DMS114 treated with DMSO at 0.1 percent for 48 hours (cell line): ENCODE measurements around the gene TNFRSF1A.

Experiments
- DNase-seq: peaks from one replicate; lab custom pipeline; 2025; ENCODE audit not compliant: unreplicated experiment; lab: John Stamatoyannopoulos, UW

TNFRSF1A gene

DNA sequence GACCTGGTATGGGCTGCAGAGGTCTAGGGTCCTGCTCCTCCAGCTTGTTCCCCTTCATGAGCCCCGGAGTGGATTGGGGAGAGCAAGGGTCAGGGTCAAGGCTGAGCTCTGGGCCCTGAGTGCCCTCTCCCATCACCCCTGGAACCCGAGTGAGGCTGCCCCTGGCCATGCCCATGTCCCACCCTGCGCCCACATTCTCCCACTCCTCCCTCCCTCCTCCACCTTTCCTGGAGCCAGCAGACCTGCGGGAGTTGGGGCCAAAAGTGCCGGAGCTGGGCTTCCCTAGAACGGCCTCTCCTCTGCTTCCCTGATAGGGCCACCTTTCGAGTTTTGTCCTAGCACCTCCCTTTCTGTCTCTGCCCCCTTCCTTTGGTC lies 32.9 kb upstream of the TNFRSF1A start:
- no peak for DNase-seq

- DNase-seq, result no peak
Measured at GRCh38 chr12:6374028-6374785, 32.3 kb upstream of the TNFRSF1A start.

- no peak for DNase-seq
Measured at GRCh38 chr12:6373022-6373787, 31.3 kb upstream of the TNFRSF1A start.

- no peak for DNase-seq
Measured at GRCh38 chr12:6372403-6373003, 30.6 kb upstream of the TNFRSF1A start.

DNA sequence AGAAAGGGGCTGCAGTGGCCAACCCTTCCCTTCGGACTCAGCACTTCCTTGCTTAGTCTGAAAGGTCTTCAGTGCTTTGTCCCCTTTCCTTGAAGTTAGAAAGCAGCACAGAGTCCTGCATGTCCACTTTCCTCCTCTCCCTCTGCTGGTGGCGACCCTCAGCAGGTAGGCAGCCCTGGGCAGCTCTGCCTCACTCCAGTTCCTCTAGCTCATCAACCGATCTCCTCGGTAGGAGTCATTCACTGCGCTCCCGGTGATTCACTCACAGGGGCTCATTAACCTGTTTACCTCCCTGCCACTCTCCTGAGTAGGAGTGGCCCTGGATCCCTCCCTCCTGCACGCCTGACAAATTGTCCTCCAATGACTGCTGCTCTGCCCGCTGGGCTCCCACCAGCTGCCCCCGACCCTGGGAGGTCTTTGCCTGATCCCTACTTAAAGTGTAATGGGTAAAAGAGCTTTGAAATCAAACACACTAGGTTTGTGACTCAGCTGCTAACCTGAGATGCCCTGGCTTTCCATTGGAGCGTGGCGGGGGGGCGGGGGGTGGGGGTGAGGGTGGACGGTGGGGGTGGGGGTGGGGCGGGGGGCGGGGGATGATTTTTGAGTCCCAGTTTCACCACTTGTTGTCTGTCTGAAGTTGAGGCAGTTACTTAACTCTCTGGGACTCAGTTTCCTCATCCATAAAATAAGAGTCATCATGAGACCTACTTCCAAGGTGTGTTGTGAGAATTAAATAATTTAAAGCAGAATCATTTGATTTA lies 29.3 kb upstream of the TNFRSF1A start:
- no peak for DNase-seq

DNA sequence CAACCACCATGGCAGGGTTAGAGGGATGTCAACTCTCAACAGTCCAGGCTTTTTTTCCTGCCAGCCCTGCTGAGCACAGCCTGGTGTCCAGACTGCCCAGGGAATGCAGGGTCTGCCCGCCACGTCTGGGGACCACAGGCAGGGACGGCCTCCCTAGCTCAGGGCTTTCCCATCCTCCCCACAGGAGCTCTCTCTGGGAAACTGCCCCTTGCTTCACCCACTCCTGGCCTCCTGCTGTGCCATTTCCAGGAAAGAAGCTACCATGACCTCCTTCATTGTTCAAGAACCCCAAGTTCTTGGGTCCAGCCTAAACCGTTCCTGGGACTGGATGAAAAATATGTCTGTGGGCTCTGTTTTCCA lies 28.7 kb upstream of the TNFRSF1A start:
- DNase-seq, result no peak

- DNase-seq, result no peak
Measured at GRCh38 chr12:6369916-6370575, 28.2 kb upstream of the TNFRSF1A start.

- DNase-seq, result no peak
Measured at GRCh38 chr12:6368906-6369525, 27.1 kb upstream of the TNFRSF1A start.

DNA sequence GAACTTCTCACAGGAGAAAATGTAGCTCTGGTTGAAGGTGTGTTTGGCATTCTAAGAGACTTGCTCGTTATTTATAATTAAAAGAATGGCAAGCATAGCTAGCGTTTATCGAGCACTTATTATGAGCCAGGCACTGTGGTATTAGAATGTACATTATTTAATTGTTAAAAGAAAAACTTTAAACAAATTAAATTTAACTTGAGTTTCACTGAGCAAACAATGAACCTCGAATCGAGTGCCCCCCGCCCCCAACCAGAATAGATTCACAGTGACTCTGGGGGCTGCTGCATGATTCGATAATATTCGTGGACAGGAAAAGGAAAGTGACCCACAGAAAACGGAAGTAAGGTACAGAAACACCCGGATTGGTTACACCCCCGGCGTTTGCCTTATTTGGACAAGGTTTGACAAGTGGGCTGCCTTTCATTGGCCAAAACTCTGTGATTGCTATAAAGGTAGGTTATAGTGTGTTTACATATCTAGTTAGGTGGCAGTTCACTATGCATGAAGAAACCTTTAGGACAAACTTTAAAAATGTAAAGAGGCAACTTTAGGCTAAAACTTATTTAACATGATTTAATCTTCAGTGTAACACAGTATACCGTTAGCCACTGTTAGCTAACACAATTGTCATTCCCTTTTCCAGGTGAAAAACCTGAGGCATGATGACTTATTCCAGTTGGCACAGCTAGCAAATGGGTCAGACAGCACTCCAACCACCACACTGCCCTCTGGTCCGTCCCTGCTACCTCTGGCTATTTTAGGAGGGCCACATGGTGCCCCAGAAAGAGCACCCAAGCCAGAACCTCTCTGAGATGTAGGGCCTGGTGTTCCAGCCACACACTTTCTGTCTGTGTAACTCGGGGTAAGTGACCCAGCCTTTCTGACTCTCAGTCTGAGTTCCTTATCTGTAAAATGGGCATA lies 26.4 kb upstream of the TNFRSF1A start:
- DNase-seq, result no peak

DNA sequence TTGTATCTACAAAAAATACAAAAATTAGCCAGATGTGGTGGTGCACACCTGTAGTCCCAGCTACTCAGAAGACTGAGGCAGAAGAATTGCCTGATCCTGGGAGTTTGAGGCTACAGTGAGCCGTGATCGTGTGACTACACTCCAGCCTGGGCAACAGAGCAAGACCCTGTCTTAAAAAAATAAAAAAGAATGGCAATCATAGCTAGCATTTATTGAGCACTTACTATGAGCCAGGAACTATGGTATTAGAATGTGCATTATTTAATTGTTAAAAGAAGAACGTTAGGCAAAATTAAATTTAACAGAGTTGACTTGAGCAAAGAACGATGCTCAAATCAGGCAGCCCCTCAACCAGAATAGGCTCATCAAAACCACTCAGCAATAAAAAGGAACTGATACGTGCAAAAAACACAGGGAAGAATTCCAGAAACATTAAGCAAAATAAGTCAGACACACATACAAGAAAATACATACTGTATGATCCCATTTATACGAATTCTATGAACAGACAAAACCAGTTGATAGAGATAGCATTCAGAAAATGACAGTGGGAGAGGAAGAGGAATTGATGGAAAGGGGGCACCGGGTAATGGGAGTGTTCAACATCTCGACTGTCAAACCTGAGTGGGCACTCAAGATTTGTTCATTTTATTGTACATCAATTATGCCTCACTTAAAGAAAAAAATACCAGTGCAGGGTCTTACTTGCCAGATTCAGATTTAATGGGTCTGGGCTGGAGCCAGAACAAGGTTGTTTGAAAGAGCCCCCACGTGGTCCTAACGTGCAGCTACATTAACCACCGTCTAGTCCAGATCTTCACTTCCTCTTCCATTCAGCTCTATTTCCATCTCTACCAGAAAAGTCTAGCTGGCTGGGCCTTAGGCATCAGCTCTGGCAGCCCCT lies 25.4 kb upstream of the TNFRSF1A start:
- peak; percentile 25 for DNase-seq

- no peak for DNase-seq
Measured at GRCh38 chr12:6364044-6364374, 22.1 kb upstream of the TNFRSF1A start.

DNA sequence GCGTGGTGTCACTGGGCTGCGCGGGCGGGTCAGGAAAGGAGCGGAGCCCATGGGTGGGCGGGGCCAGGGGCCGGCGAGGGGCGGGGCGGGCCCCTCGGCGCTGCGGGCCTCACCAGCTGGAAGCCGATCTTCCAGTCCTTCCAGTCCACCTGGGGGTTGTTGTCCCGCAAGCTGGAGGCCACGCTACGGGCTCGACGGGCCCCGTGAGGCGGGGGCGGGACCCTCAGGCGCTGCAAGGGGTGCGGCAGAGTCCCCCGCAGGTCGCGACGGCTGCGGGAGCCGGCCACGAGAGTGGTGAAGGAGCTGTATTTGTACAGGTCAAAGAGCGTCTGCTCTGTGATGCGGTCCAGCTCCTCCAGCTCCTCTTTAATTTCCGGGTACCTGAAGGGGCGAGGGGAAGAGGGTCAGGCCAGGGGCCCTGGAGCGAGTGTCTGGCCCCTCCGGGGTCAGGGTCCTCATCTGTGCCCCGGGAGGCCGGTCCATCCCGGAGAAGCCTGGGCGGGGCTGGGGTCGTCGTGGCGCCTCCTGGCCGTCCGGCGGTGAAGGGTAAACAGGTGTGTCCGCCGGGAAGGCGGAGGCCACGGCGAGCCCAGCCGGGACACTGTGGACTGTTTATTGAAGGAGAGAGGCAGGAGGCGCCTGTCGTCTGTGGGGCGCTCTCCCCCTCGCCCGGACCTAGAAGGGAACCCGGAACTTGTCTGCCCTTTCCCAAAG lies 21.6 kb upstream of the TNFRSF1A start:
- peak; percentile 14 for DNase-seq

DNA sequence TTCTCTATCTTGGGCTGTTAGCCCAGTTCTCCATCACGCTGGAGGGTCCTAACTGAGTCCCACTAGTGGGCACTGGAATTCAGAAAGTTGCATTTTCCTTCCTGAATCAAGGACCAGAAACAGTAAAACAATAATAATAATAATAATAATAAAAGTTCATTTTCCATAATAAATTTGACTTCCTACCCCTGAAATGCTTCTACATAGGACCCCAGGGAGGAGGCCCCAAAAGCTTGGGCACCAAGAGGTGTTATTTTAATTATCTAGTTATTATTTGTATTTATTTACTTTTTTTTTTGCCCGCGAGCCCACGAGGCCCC lies 21.1 kb upstream of the TNFRSF1A start:
- no peak for DNase-seq

DNA sequence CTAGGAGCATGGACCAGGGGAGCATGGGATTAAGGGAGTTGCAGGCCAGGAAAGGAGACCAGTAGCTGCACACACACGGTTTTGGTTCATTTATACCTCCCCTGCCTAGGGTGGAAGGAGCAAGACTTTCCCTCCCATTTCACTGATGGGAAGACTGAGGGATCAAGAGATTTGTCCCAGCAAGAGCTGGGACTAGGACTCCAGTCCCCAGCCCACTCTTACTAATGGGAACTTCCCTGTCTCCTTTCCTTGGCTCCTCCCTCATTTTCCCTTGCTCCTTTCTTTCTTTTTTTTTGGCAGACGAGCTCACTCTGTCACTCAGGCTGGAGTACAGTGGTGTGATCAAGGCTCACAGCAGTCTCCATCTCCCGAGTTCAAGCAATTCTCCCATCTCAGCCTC lies 20.5 kb upstream of the TNFRSF1A start:
- no peak for DNase-seq

DNA sequence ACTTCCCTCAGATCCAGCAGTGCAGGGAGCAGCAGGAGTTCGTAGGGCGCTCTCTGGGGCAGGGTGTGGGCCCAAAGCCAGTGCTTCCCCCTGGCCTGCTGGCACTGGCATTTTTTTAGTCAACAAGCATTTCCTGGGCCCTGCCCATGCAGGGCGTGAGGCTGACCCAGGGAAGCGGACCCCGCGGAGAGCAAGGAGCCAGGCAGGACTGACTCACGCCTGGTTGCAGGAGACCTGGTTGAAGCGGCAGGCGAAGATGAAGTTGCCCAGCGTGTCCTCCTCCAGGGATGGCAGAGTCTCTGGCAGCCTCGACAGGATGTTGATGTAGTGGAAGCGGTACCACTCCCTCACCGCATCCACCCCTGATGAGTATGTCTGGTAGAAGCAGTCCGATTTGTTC lies 20.0 kb upstream of the TNFRSF1A start:
- no peak for DNase-seq

- DNase-seq, result no peak
Measured at GRCh38 chr12:6360578-6361490, 19.0 kb upstream of the TNFRSF1A start.

DNA sequence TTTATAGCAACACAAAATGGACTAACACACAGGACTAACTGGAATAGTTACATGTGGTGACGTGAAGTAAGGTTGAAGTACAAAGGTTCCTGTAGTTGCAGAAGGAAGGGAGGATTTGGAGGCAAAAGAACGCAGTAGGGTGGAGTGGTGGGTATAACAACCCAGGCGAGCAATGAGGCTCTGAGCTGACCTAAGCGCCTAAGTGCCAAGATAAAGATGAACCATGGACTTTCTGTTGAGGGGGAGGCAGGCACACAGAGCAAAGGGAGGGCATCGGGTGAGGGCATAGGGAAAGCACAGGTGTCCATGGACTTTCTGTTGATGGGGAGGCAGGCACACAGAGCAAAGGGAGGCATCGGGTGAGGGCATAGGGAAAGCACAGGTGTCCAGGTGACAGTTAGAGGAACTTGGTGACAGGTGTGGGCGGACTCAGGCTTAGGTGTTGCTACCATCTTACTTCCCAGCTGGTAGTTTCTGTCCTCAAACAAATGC lies 18.2 kb upstream of the TNFRSF1A start:
- DNase-seq, result no peak
